SU-DHL-6 (cell line): ENCODE measurements around the gene BTC.

Source experiments
- H2AFZ ChIP-seq: fragments of 200-600 bp; sonication (generic); 2 replicates; pipeline ENCODE4 v1.6.1; 2014; ENCODE audit warnings: low read depth, mild to moderate bottlenecking, moderate library complexity, mixed read lengths, antibody characterized with exemption, low read length; ENCODE audit not compliant: severe bottlenecking
- H3F3A ChIP-seq: fragments of 200-600 bp; shearing (Covaris generic); 2 replicates; pipeline ENCODE4 v1.6.0; 2016; ENCODE audit warnings: antibody characterized with exemption, mild to moderate bottlenecking; ENCODE audit not compliant: insufficient read depth
- H3K27ac ChIP-seq: fragments of 200-600 bp; sonication (generic); 2 replicates; pipeline ENCODE4 v1.5.1; 2016; ENCODE audit warnings: low read depth, mild to moderate bottlenecking, low read length, moderate library complexity, mixed read lengths
- H3K27me3 ChIP-seq: fragments of 200-600 bp; sonication (generic), shearing (Covaris generic); 2 replicates; pipeline ENCODE4 v1.6.0; 2014; ENCODE audit warnings: mild to moderate bottlenecking, low read length
- H3K36me3 ChIP-seq: fragments of 200-600 bp; sonication (generic); 2 replicates; pipeline ENCODE4 v1.6.1; 2014; ENCODE audit warnings: mild to moderate bottlenecking, low read length, mixed read lengths
- H3K4me2 ChIP-seq: fragments of 300-600, 200-600 bp; shearing (Covaris generic), sonication (generic); 2 replicates; pipeline ENCODE4 v1.6.0; 2014; ENCODE audit warnings: low read length, low read depth, mild to moderate bottlenecking; ENCODE audit not compliant: poor library complexity, severe bottlenecking
- H3K4me3 ChIP-seq: fragments of 200-600 bp; sonication (generic); 2 replicates; pipeline ENCODE4 v1.5.1; 2014; ENCODE audit warnings: antibody characterized with exemption, low read length, mild to moderate bottlenecking, mixed read lengths; ENCODE audit not compliant: insufficient read depth, poor library complexity, severe bottlenecking
- H3K79me2 ChIP-seq: fragments of 200-600 bp; sonication (generic); 2 replicates; pipeline ENCODE4 v1.6.1; 2014; ENCODE audit warnings: mild to moderate bottlenecking, low read length, moderate library complexity; ENCODE audit not compliant: insufficient read depth
- H3K9ac ChIP-seq: fragments of 200-600 bp; sonication (generic); 2 replicates; pipeline ENCODE4 v1.7.0; 2014; ENCODE audit warnings: mild to moderate bottlenecking, low read length
- H3K9me2 ChIP-seq: fragments of 200-600 bp; sonication (generic); replicated peaks from 2 replicates; pipeline ENCODE4 v1.6.1; 2014; ENCODE audit warnings: low read length; ENCODE audit not compliant: insufficient read depth
- H3K9me3 ChIP-seq: fragments of 200-600 bp; sonication (generic); 2 replicates; pipeline ENCODE4 v1.6.1; 2014; ENCODE audit warnings: low read length, mixed read lengths; ENCODE audit not compliant: insufficient read depth
- H4K20me1 ChIP-seq: fragments of 200-600 bp; sonication (generic); 2 replicates; pipeline ENCODE4 v1.6.1; 2014; ENCODE audit warnings: low read depth, mild to moderate bottlenecking, antibody characterized with exemption, low read length, moderate library complexity, mixed read lengths
- EZH2phosphoT487 ChIP-seq: fragments of 200-600 bp; sonication (generic), shearing (Covaris generic); conservative IDR thresholded peaks from 2 replicates; pipeline ENCODE4 v1.6.1; 2018; ENCODE audit warnings: mild to moderate bottlenecking, antibody characterized with exemption, low read length, moderate library complexity, mixed read lengths
- TF ChIP-seq, protein P1 (sequence below): fragments of 200-600 bp; sonication (generic); IDR thresholded peaks from one replicate; pipeline ENCODE4 v1.5.1; 2017; ENCODE audit warnings: antibody characterized with exemption, mild to moderate bottlenecking, low read length, moderate library complexity; ENCODE audit not compliant: insufficient read depth, poor library complexity, severe bottlenecking

The BTC gene

DNA sequence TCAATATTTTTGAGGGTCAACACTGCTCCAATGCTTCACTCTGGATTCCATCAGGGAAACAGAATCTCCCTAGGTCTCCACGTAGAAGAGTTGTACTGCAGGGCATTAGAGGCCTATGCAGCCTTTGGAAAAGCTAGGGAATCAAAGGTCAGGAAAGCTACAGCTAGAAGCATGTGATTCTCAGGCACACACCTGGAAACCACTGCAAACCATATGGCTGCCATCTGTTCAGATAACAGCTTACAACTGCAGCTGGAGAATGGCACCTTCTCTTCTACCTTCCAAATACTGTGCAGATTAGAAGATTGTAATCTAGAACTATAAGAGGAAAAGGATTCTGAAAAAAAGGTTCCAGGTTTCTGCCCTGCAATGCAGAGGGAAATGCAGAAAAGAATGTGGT lies 60.6 kb downstream of the BTC start:
- no peaks in the 10 kb centered on the region for H3K79me2 ChIP-seq
- H3K4me3 ChIP-seq: no peak overlapping the region
- TF ChIP-seq, protein P1, sequence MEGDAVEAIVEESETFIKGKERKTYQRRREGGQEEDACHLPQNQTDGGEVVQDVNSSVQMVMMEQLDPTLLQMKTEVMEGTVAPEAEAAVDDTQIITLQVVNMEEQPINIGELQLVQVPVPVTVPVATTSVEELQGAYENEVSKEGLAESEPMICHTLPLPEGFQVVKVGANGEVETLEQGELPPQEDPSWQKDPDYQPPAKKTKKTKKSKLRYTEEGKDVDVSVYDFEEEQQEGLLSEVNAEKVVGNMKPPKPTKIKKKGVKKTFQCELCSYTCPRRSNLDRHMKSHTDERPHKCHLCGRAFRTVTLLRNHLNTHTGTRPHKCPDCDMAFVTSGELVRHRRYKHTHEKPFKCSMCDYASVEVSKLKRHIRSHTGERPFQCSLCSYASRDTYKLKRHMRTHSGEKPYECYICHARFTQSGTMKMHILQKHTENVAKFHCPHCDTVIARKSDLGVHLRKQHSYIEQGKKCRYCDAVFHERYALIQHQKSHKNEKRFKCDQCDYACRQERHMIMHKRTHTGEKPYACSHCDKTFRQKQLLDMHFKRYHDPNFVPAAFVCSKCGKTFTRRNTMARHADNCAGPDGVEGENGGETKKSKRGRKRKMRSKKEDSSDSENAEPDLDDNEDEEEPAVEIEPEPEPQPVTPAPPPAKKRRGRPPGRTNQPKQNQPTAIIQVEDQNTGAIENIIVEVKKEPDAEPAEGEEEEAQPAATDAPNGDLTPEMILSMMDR: no peak
- no peak overlapping the region for H2AFZ ChIP-seq
- no peaks in the 10 kb centered on the region for H3K9me3 ChIP-seq
- H3F3A ChIP-seq: no peaks in the 10 kb centered on the region
- no peaks in the 10 kb centered on the region for H3K9me2 ChIP-seq
- no peaks in the 10 kb centered on the region for H4K20me1 ChIP-seq
- no peaks in the 10 kb centered on the region for H3K36me3 ChIP-seq
- H3K27me3 ChIP-seq: no peaks in the 10 kb centered on the region
- H3K9ac ChIP-seq: no peak overlapping the region
- no peak overlapping the region for H3K4me2 ChIP-seq
- no peak overlapping the region for H3K27ac ChIP-seq

GRCh38 chr4:74724979-74725378 lies 69.3 kb downstream of the BTC start:
- no peaks in the 10 kb centered on the region for H3K9me3 ChIP-seq
- TF ChIP-seq, protein P1: no peak
- TF ChIP-seq EZH2phosphoT487: no peak
- H3K79me2 ChIP-seq: no peaks in the 10 kb centered on the region
- H3F3A ChIP-seq: no peaks in the 10 kb centered on the region
- no peak overlapping the region for H3K4me3 ChIP-seq
- no peaks in the 10 kb centered on the region for H4K20me1 ChIP-seq
- H3K36me3 ChIP-seq: no peaks in the 10 kb centered on the region
- no peaks in the 10 kb centered on the region for H3K27me3 ChIP-seq
- no peak overlapping the region for H3K4me2 ChIP-seq
- no peaks in the 10 kb centered on the region for H3K9me2 ChIP-seq
- H3K27ac ChIP-seq: no peak overlapping the region
- no peak overlapping the region for H3K9ac ChIP-seq
- H2AFZ ChIP-seq: no peak overlapping the region

DNA sequence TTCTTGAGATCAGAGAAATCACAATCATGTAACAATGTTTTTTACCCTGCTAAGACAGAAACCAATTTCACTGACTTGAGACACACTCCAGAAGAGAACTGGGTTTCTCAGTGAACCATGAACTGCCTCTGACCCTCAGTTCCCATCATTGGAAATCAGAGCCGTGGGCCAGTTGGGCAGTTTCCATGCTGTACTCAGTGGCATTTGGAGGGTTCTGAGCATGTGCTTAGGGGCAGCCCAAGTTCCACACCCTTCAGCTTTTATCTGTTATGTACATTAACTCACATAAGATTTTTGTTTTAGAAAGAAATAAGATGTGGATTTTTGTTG lies 77.9 kb downstream of the BTC start:
- Histone ChIP-seq H2AFZ (no peak overlapping the region), H3K4me2 (no peak overlapping the region)
- TF ChIP-seq EZH2phosphoT487: no peak
- TF ChIP-seq, protein P1: no peak

More for the DNA sequence above, 77.9 kb downstream of the BTC start:
- H3K27ac ChIP-seq: no peak overlapping the region
- no peaks in the 10 kb centered on the region for H4K20me1 ChIP-seq
- no peaks in the 10 kb centered on the region for H3K36me3 ChIP-seq
- H3K9me3 ChIP-seq: no peaks in the 10 kb centered on the region
- H3K9me2 ChIP-seq: no peaks in the 10 kb centered on the region
- H3K79me2 ChIP-seq: no peaks in the 10 kb centered on the region
- no peak overlapping the region for H3K9ac ChIP-seq
- no peaks in the 10 kb centered on the region for H3K27me3 ChIP-seq
- H3F3A ChIP-seq: no peaks in the 10 kb centered on the region
- no peak overlapping the region for H3K4me3 ChIP-seq
